CD4-positive, alpha-beta T cell treated with Interleukin-12 subunit alpha and Interleukin-12 subunit beta, for 1 hour (primary cell): ENCODE results near the gene SDHAF4.
A peak's percentile ranks its signal among the peaks of the same experiment; 100 is the strongest.
"Not testable (repeated sequence)": the region's sequence is repeated elsewhere in the genome, so short reads cannot be mapped to it uniquely, and the experiment has no call there.

ENCODE experiments used
- DNase-seq: peaks from one replicate; pipeline ENCODE4 v3.0.0-alpha.2; 2020

Gene SDHAF4

DNA sequence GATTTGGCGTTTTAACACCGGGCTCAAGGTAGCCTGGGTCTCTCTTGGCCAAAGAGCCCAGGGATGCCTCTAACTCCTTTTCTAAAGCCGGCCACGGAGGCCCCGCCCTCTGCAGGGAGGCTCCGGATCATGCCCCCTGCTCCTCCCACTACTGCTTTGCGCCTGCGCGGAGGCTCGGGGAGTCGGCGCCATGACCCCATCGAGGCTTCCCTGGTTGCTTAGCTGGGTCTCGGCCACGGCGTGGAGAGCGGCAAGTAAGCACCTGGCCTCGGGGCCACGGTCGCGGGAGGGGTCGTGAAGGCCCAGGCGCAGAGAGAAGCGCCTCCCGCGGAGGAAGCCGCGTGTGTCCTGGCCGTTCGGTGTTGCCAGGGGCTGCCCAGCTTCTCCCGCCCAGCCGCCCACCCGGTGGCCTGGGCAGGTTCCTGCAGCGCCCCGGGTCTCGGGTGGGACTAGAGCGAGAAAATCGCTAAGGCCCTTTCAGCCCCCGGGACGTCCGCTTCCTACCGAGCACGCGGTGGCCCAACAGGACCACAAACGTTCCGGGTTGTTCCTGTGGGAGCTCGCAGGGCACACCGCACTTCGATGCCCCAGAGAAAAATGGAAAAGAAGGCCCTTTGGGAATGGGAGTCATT, at the start of gene SDHAF4:
Gene SDHAF4 (plus strand): TSS at position 180 of the 632 bp plus-strand sequence. CDS start 11 bp downstream, at position 191.
- peak; percentile 94 for DNase-seq

DNA sequence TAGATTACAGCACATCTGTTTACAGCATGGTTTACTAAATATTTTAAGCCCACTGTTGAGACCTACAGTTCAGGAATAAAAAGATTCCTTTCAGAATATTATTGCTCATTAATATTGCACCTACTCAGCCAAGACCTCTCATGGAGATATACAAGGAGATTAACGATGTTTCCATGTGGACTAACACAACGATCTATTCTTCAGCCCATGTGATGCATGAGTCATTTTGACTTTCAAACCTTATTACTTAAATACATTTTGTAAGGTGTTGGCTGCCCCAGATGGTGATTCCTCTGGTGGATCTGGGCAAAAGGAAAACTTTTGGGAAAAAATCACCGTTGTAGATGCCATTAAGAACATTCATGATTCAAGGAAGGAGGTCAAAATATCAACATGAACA, 48.0 kb upstream of the SDHAF4 start:
- DNase-seq: no peak

DNA sequence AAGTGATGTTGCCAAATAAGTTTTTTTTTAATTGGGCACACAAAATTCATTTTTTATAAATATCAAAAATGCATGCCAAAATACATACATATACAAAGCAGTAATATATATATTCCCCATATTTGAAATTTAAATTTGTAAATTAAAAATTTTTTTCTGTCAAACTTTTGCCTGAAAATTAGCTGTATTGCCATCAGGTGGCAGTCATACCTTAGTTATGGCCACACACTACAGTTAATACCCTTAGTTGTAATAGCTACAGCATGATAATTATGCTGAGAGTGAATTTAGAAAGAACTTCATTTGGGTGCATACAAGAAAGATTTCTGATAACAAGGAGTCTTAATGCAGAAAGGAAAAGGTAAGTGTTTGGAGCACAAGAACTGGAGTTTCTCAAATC, 46.2 kb upstream of the SDHAF4 start:
- DNase-seq: peak; percentile 32

DNA sequence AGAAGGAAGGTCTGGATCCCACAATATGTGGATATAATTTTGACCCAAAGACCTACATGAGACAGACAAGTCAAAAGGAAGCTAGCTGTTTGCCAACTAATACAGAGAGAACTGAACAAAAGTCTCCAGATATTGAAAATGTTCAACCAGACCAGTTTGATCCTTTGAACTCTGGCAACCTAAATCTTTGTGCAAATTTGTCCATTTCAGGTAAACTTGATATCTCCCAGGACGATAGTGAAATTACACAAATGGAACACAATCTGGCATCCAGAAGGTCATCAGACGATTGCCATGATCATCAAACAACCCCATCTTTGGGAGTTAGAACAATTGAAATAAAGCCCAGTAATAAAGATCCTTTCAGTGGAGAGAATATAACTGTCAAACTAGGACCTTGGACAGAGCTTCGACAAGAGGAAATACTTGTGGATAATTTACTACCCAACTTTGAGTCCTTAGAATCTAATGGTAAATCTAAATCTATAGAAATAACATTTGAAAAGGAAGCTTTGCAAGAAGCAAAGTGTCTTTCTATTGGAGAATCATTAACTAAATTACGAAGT, 41.9 kb upstream of the SDHAF4 start:
- DNase-seq: no peak

DNA sequence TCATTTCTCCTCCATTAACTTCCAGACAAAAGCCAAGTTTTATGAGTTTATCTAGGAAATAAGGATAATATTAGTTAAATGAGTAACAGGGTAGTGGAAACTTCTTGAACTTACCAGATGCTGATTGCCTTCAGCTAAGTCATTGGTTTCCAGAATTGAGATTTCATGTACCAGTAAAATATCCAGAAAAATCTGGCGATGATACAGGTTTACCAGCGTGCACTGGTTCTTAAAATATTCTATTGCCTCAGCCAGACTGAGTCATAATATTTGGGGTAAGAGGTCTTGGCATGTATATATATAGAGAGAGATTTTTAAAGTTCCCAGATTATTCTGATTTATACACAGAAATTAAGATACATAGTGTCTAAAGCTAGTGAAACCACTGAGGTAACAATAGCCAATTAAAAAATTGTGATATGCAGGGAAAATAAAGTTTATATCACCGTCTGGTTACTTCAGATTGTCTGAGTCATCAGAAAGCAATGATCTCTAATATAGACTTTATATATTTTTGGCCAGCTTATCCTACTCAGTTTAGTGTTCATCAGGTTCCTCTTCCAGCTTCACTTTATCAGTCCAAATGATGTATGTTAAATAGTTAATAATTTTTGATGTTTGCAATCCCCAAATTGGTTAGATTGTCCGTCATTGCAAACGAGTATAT, 39.5 kb upstream of the SDHAF4 start:
- no peak for DNase-seq

DNA sequence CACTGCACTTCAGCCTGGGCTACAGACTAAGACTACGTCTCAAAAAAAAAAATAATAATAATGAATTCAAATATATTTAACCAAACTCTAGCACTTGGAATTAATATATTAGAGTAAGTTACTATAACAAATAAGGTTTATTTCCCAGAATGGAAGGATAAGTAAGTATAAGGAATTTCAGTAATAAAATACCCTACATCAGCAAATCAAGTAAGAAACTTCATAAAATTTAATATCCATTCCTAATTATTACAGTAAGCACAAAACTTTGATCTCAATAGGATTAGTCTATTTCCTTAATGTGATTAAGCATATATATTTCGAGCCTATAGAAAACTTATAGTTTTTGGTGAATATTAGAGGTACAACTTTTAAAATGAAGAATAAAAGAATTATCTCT, 36.7 kb upstream of the SDHAF4 start:
- DNase-seq: no peak

DNA sequence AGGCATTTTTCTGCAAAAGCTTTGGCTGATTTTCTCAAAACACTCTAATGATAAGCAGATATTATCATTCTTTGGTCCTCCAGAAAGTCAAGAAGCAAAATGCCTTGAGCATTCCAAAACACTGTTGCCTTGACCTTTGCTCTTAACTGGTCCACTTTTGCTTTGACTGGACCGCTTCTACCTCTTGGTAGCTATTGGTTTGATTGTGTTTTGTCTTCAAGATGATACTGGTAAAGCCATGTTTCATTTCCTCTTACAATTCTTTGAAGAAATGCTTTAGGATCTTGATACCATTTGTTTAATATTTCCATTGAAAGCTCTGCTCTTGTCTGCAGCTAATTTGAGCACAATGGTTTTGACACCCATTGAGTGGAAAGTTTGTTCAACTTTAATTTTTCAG, 35.6 kb upstream of the SDHAF4 start:
- no peak for DNase-seq

DNA sequence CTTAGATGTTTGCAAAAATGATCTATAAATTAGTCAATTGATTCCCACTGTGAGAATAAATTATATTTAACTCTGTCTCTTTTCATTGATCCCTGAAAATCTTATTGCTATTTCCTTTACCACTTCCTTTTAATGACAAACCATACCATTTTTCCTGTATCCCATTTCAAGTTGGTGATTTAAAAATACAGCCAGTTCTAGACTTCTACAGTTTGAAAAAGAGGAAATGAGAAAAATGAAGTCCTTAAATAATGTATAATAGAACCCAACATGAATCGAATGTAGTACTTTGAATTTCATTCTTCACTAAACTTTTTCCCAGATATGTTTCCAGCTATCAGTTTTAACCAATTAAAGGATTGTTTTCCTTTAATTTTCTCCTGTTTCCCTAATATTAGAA, 29.5 kb upstream of the SDHAF4 start:
- no peak for DNase-seq

DNA sequence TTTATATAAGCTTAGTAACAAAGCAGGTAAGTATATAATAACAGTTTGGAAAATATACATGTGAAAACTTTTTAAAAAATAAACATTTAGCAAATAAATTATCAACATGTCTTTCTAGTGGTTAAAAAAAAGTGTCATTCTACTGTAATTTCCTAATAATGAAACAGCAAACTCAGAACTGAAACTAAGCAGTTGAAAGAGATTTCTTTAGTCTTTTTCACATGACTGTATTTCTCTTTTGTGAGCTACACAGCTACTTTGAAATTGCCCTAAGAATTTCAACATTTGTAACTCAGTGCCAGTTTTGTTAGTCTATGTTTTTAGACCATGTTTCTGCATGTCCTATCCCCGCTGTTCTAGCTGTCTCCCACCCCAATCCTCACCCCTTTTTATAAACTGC, 28.4 kb upstream of the SDHAF4 start:
- no peak for DNase-seq

DNA sequence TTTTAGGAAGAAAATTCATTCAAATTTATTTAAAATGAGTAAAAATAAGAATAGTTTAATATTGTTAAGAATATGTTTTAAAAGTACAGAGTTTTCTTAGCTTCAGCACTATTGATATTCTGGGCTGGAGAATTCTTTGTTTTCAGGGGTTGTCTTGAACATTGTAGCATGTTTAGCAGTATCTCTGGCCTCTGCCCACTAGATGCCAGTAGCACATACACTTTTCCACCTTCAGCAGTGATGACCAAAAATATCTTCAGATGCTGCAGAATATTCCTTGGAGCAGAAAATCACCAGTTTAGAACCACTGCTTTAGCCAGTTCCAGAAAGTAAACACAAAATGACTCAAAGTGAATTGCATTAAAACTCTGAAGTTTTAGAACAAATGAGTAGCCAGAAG, 19.4 kb upstream of the SDHAF4 start:
- DNase-seq: peak; percentile 27

DNA sequence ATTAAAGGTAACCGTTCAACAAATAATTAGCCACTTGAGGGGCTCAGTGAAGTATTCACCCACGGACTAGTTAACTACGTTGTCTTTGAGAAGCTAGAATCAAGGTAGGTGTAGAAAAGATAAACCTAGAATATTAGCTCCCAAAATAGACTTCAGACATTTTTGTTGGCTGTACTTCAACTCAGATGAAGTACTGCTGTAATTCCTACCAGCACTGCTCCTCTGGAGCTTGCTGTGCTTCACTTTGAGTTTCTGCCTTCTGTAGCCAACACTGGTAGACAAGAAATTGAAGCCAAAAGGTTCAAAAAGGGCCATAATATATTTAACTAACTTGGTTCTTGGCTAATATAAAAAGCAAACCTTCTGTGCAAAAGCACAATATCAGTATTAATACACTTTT, 18.8 kb upstream of the SDHAF4 start:
- DNase-seq: no peak

DNA sequence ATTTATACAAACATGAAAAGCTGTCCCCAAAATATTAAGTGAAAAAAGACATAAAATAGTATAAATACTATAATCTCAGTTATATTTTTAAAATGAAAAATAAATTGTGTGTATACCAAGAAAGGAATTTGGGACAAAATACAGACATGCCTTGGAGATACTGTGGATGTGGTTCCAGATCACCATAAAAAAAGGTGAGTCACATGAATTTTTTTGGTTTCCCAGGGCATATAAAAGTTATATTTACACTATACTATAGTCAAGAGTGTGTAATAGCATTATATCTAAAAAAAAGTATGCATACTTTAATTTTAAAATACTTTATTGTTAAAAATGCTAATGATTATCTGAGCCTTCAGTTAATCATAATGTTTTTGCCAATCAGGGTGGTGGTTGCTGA, 17.4 kb upstream of the SDHAF4 start:
- DNase-seq: no peak

DNA sequence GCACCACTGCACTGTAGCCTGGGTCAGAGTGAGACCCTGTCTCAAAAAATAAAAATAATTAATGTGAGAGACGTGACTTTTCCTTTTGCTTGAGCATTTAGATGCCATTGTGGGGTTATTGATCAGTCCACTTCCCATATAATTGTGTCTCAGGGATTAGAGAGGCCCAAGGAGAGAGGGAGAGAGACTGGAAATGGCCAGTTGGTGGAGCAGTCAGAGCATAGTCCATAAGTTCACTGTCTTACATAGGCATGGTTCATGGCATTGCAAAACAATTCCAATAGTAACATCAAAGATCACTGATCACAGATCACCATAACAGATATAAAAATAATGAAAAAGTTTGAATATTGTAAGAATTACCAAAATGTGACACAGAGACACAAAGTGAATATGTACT, 15.2 kb upstream of the SDHAF4 start:
- no peak for DNase-seq

DNA sequence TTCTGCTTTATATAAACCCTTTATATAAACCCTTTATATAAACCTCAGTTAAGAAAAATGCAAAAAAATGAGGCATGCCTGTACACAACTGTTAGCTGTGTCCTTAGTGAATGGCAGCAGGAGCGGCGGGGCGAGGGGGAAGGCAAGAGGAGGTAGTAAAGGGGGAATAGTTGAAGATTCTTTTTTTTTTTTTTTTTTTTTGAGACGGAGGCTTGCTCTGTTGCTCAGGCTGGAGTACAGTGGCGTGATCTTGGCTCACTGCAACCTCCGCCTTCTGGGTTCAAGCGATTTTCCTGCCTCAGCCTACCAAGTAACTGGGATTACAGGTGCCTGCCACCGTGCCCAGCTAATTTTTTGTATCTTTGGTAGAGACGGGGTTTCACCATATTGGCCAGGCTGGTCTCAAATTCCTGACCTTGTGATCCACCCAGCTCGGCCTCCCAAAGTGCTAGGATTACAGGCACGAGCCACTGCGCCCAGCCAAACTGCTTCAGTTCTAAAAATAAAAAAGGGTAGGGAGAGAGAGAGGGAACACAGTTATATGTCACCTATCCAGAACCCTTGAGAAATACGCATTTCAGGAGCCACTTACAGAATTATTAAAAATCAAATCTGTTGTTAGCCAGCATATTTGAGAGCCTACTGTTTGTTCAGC, 14.3 kb upstream of the SDHAF4 start:
- not testable (repeated sequence) for DNase-seq

DNA sequence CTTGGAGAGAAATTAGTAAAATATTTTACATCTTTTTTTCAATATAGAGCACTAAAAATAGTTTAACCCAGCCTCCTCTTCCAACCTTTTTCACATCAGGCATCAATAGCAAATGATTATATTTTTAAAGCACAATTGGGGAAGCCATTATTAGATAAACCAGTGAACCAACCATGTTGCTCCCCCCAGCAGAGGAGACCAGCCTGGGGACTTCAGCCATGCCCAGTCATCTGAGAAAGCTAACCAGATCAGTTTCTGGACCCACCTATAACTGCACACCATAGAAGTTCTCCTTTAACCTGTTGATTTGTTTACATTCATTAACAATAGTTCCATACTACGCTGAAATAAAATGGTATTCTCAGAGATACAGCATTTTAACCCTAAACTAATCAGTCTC, 13.8 kb upstream of the SDHAF4 start:
- no peak for DNase-seq

DNA sequence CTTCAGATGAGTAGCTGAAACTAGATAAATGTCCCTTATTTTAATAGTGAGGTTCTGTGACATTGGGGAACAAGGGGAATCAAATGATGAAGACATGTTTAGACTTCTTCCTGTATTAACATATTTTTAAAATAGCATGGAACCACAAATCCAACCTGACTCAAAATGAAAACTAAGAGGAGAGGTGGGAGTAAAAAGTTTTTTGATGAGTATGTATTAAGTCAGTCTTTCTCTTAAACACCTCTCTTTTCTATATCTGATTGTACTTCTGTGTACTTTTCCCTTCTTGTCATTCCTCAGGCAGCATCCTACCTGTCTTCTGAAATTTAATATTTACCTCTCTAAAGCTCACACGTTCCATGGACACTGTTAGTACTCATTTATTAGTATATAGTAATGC, 8.7 kb upstream of the SDHAF4 start:
- no peak for DNase-seq

DNA sequence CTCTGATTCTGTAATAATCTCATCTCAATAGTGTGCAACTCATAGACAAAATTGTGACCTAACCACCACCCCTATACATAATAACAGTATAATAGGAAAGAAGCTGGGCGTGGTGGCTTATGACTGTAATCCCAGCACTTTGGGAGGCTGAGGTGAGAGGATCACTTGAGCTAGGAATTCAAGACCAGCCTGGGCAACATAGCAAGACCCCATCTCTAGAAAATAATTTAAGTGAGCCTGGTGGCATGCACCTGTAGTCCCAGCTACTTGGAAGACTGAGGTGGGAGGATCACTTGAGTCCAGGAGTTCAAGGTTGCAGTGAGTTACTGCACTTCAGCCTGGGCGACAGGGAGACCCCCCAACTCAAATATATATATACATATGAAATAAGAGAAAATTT, 4.3 kb upstream of the SDHAF4 start:
- DNase-seq: not testable (repeated sequence)

DNA sequence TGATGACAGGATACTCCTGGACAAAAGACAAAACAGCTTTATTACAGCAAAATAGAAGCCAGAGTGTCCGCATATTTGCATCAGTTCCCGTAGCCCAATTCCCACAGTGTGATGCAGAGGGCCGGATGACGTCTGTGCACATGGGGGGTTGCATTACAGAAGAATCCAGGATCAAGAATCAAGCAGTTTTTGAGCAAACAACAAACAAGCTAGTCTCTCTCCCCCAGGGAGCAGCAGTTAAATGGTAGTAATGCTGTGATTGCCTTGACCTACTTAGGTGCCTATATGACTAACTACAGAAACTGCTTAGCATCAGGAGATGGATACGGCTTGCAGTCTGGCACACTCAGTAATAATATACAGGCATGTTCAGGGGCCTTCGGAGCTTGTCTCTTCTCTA, 3.2 kb upstream of the SDHAF4 start:
- no peak for DNase-seq

DNA sequence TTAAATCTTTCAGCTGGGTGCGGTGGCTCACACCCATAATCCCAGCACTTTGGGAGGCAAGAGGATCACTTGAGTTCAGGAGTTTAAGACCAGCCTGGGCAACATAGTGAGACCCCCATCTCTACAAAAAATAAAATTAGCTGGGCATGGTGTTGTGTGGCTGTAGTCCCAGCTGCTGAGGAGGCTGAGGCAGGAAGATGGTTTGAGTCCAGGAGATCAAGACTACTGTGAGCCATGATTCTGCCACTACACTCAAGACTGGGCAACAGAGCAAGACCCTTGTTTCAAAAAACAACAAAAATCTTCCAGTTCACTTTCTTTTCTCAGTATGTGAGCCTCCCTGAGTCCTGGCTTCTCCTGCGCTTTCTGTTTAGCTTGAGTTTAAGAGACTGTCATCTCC, 7.9 kb downstream of the SDHAF4 start:
- no peak for DNase-seq

DNA sequence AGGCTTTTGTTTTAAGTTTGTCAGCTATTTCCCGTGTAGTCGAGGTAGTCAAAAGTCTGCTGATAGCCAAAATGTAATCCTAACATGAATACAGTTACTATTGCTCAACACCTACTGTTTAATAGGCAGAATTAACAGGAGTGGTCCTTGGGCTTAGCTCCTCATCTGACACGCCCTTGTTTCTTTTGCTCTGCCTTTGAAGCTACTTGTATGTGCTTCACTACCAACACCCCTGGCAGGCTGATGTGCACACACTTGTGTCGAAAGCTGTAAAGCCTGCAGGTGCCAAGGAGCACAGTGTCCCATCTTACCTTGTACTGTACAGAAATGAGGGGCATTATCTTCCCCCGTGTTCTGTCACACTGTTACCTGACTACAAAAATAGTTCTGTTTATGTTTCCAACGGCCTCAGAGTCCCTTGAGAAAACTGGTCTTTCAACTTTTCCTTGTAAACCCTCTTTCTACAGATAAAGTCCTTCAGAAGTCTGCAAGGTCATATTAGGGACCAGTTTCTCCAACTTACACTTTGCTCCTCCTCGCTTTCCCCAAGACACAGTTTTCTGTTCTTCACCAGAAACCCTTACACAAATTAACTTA, 9.3 kb downstream of the SDHAF4 start:
- DNase-seq: no peak

DNA sequence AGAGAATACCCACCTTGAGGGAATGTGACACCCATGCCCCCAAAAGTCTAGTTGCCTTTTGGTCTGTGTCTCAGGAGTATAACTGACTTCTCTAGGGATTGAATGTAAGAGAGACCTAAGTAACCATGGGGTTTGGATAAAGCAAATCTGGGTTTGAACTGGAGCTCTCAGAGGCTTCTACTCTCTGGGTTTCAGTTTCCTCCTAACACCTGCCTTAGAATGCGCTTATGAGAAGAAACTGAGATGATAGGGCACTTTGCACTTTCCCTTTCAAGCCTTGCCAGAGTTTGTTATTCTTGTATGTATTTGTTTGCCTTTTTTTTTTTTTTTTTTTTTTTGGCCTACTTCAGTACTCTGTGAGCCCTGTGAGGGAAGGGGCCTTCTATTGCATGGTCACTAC, 19.4 kb downstream of the SDHAF4 start:
- DNase-seq: no peak

DNA sequence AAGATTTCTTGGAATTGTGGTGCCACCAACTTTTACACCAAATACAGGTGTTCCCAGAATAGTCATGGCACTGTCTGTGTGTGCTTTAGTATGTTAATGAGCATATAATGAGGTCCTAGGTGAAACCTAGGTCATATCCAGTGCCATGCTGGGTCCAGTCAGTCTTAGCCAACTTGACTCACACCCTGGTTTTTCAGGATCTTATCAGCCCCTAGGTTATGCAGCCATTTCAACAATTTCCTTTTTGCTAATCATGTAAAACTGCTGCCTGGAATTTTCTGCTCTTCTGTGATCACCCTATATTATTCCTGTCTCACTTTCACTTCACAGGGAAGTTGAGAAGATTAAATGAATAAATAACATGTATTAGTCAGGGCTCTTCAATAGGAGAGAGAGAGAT, 23.7 kb downstream of the SDHAF4 start:
- no peak for DNase-seq

DNA sequence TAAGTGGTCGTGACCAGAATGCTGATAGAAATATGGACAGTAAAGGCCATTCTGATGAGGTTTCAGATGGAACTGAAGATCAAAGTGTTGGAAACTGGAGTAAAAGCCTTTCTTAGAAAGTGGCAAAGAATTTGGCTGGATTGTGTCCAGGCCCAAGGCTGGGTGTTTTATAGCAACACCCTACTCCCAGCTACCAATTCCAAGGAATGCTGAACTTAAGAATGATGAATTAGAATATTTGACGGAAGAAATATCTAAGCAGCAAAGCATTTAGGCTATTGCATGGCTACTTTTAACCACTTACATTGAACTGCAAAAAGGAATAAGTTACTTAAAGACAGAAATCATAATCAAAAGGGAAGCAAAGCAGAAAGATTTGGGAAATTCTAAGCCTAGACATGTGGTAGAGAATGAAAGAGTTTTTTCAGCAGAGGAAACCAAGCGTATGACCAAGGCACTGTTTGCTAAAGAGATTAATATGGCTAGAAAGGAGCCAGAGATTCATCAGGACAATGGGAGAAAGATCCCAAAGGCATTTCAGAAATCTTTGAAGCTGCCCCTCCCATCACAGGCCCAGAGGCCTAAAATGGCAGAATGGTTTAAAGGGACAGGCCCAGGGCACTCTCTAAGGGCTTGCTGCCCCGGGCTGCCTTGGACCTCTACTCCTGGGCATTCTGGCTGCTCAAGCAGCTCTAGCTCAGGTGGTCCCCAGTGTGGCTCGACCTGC, 25.8 kb downstream of the SDHAF4 start:
- DNase-seq: no peak
